ENCODE measurements around the gene SLC2A9.

DNA sequence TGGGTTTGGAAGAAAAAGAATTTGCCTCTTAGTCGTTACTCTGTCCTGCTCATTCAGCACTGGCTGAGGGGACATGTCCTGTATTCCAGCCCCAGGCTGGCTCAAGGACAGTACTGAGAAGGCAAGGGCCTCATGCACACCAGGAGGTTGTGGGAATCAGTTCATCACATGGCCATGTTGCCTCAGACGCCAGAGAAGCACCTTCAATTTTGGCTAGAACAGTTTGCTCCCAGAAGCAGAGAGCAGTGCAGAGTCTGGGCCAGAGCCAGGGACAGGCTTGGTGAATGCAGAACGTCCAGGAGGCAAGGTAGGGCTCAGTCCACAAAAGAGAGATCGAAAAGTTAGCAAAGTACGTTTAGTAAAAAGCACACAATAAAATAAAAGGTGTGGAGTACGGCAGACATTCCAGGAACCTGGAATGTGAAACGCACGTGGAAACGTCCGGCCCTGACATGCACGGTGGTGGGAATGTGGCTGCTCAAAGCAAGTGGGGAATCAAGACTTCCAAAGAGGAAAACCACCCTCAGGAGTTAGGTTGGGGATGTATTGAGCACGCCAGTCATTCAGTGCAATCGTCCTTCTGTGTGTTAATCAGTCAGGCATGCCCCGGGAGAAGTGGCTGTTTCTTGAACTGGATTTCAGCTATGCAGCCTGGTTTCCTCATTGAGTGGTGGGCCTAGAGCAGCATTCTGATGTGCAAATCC, 1.2 kb upstream of the SLC2A9 start:
- TF ChIP-seq SP1 (IDR thresholded peaks at IDR 0.05) (no peak), LEF1 (IDR thresholded peaks at IDR 0.05; ENCODE audit: borderline replicate concordance) (no peak)
